Aorta (tissue), 5 donors: ENCODE data around the gene ADAMTS20. TPM values are rescaled to one million over a fixed set of nuclear protein-coding genes. Genes with fewer than 3 reads are reported as not detected.

ENCODE experiments used
- ATAC-seq: fragments of 200-7000 bp; cut with Tn5 transposase; one replicate; pipeline ENCODE4 v1.9.1; 2022; ENCODE audit warnings: moderate library complexity; ENCODE audit not compliant: low FRiP score
- DNase-seq, 2 donors: peaks; one replicate each; pipeline ENCODE4 v3.0.0-alpha.2; 2020
- H3K27ac ChIP-seq, 2 donors: one replicate each; pipeline ENCODE4 v1.5.1; 2013; ENCODE audit warnings: low read length in 2 of 2, mild to moderate bottlenecking in 2 of 2, moderate library complexity in 2 of 2, control low read depth in 1 of 2, inconsistent platforms in 1 of 2, low read depth in 1 of 2
- H3K27me3 ChIP-seq, 2 donors: one replicate each; pipeline ENCODE4 v1.6.1; 2013; ENCODE audit warnings: control low read depth in 1 of 2, low read length in 1 of 2, mild to moderate bottlenecking in 1 of 2, moderate library complexity in 1 of 2; ENCODE audit not compliant: insufficient read depth in 2 of 2, control insufficient read depth in 1 of 2
- H3K36me3 ChIP-seq, 2 donors: one replicate each; pipeline ENCODE4 v1.6.1; 2013; ENCODE audit warnings: control low read depth in 1 of 2, low read length in 1 of 2, mild to moderate bottlenecking in 1 of 2; ENCODE audit not compliant: insufficient read depth in 2 of 2, control insufficient read depth in 1 of 2
- H3K4me1 ChIP-seq, 2 donors: one replicate each; pipeline ENCODE4 v1.6.1; 2013; ENCODE audit warnings: low read length in 2 of 2, control low read depth in 1 of 2, mild to moderate bottlenecking in 1 of 2, moderate library complexity in 1 of 2; ENCODE audit not compliant: insufficient read depth in 2 of 2, control insufficient read depth in 1 of 2
- H3K4me3 ChIP-seq, 2 donors: one replicate each; pipeline ENCODE4 v1.5.1; 2013; ENCODE audit warnings: low read length in 2 of 2, control low read depth in 1 of 2, mild to moderate bottlenecking in 1 of 2
- H3K9me3 ChIP-seq: one replicate; pipeline ENCODE4 v1.6.1; 2013; ENCODE audit warnings: mild to moderate bottlenecking, low read length; ENCODE audit not compliant: control insufficient read depth
- WGBS, 2 donors: extraction: QIAGEN DNeasy Blood & Tissue Kit; methylation state at CpG; one replicate each; pipeline ENCODE4 v1.1.7; 2013; 5-methylcytosine and 5-hydroxymethylcytosine counted together
- intact Hi-C, 2 donors: fragments of 100-400 bp; cut with DNase I; formaldehyde crosslinking; loops; one replicate each; pipeline versions ENCODE4 v1.14.2 to v1.15.0; 2022
- polyA plus RNA-seq, 2 donors: library from polyadenylated mRNA; stranded (reverse); fragments of 200-250 nt; gene quantifications; one replicate each; pipeline ENCODE4 v1.2.3, GENCODE V29; 2013
- total RNA-seq, 2 donors: library from RNA; stranded (reverse); fragmentation: NEBNext Ultra II Directional; extraction: Animal tissue kit (Norgen Biotek cat#: 25700); gene quantifications; one replicate each; pipeline ENCODE4 v1.2.1, GENCODE V29; 2021
- donor health status: healthy with polysubstance abuse.
- donor health status: Bipolar disorder and iron deficiency.
- donor health status: DM: no; HTN: no; CAD: no.
- donor health status: DM: no; HTN: no; CAD: no.
- donor health status: DM: yes; HTN: yes; CAD: no.

ADAMTS20 gene
- total and polyA plus RNA-seq, 4 donors: not detected

- intact Hi-C loops: no loop called here
- Histone ChIP-seq H3K27ac (no peak overlapping the region), H3K4me1 (no peaks in the 10 kb centered on the region), H3K36me3 (no peaks in the 10 kb centered on the region), H3K9me3 (no peaks in the 10 kb centered on the region), H3K27me3 (no peaks in the 10 kb centered on the region), H3K4me3 (no peak overlapping the region)
- no peak for DNase-seq
- ATAC-seq: no peak
- 81 to 83% methylated on average over 3 of the region's 3 CpGs for WGBS, 2 donors
Observed at GRCh38 chr12:43306066-43306465, 245.9 kb downstream of the ADAMTS20 start.

- Histone ChIP-seq H3K27ac (no peak overlapping the region), H3K27me3 (no peaks in the 10 kb centered on the region), H3K36me3 (no peaks in the 10 kb centered on the region), H3K9me3 (no peaks in the 10 kb centered on the region), H3K4me1 (no peaks in the 10 kb centered on the region), H3K4me3 (no peak overlapping the region)
- DNase-seq (no peak), ATAC-seq (no peak)
- intact Hi-C loops: no loop called here
- 91 to 93% methylated on average over 1 to 2 of the region's 2 CpGs for WGBS, 2 donors
Observed at GRCh38 chr12:43305065-43305464, 246.9 kb downstream of the ADAMTS20 start.

Other genes starting within 250 kb of the ADAMTS20 start
- 10 to 100 TPM; 12.9 to 13.7 TPM for gene PUS7L, start 206.6 kb upstream of the ADAMTS20 start, total RNA-seq
- gene PUS7L, start 206.6 kb upstream of the ADAMTS20 start, polyA plus RNA-seq: 1 to 10 TPM; 1.9 to 5.4 TPM
- 10 to 100 TPM; 24.4 to 34.7 TPM for gene IRAK4, start 206.7 kb upstream of the ADAMTS20 start, total RNA-seq
- gene IRAK4, start 206.7 kb upstream of the ADAMTS20 start, polyA plus RNA-seq: 10 to 100 TPM; 15.9 to 24.1 TPM